Neural cell (in vitro differentiated cells): Measurements from ENCODE around the gene LMO1. TPM values are rescaled to one million over a fixed set of nuclear protein-coding genes. Genes with fewer than 3 reads are reported as not detected.

Experiments
- H2AFZ ChIP-seq: fragments of 200-600, 300-800 bp; sonication (generic), shearing (Covaris generic); 2 replicates; pipeline ENCODE4 v1.6.0; 2014; ENCODE audit warnings: low read depth, mild to moderate bottlenecking, antibody characterized with exemption, low read length, moderate library complexity
- H3F3A ChIP-seq: fragments of 200-600 bp; shearing (Covaris generic); 2 replicates; pipeline ENCODE4 v1.6.1; 2016; ENCODE audit warnings: mild to moderate bottlenecking, moderate library complexity, mixed read lengths, antibody characterized with exemption, low read length; ENCODE audit not compliant: insufficient read depth, poor library complexity, severe bottlenecking
- H3K27ac ChIP-seq: fragments of 200-600, 300-800 bp; sonication (generic), shearing (Covaris generic); 2 replicates; pipeline ENCODE4 v1.5.1; 2014; ENCODE audit warnings: mild to moderate bottlenecking, low read length, moderate library complexity
- H3K27me3 ChIP-seq: fragments of 300-800, 200-600 bp; sonication (generic), shearing (Covaris generic); 2 replicates; pipeline ENCODE4 v1.6.0; 2014; ENCODE audit warnings: mild to moderate bottlenecking, low read depth, low read length, moderate library complexity; ENCODE audit not compliant: insufficient read depth
- H3K36me3 ChIP-seq: fragments of 300-800, 200-600 bp; sonication (generic), shearing (Covaris generic); 2 replicates; pipeline ENCODE4 v1.5.1; 2014; ENCODE audit warnings: mild to moderate bottlenecking, antibody characterized with exemption, low read length, moderate library complexity; ENCODE audit not compliant: insufficient read depth
- H3K4me2 ChIP-seq: fragments of 300-800, 200-600 bp; sonication (generic), shearing (Covaris generic); 2 replicates; pipeline ENCODE4 v1.6.0; 2014; ENCODE audit warnings: mild to moderate bottlenecking, low read length
- H3K4me3 ChIP-seq: fragments of 300-800, 200-600 bp; sonication (generic), shearing (Covaris generic); 2 replicates; pipeline ENCODE4 v1.5.1; 2014; ENCODE audit warnings: mild to moderate bottlenecking, low read length, moderate library complexity
- H3K79me2 ChIP-seq: fragments of 200-600 bp; shearing (Covaris generic); replicated peaks from 2 replicates; pipeline ENCODE4 v1.6.0; 2014; ENCODE audit warnings: mild to moderate bottlenecking, low read length, moderate library complexity; ENCODE audit not compliant: insufficient read depth
- H3K9ac ChIP-seq: fragments of 300-800, 200-600 bp; sonication (generic), shearing (Covaris generic); 2 replicates; pipeline ENCODE4 v1.6.1; 2016; ENCODE audit warnings: mild to moderate bottlenecking, low read length, mixed read lengths
- H3K9me2 ChIP-seq: fragments of 200-600 bp; shearing (Covaris generic); 2 replicates; pipeline ENCODE4 v1.6.1; 2016; ENCODE audit warnings: mild to moderate bottlenecking, low read length, mixed read lengths; ENCODE audit not compliant: insufficient read depth
- H3K9me3 ChIP-seq: fragments of 200-600, 300-800 bp; sonication (generic), shearing (Covaris generic); 2 replicates; pipeline ENCODE4 v1.6.1; 2016; ENCODE audit warnings: mild to moderate bottlenecking, mixed run types, low read length, moderate library complexity, mixed read lengths
- H4K20me1 ChIP-seq: fragments of 200-600 bp; shearing (Covaris generic); 2 replicates; pipeline ENCODE4 v1.6.1; 2016; ENCODE audit warnings: mild to moderate bottlenecking, mixed run types; ENCODE audit not compliant: insufficient read depth
- EP300 ChIP-seq: fragments of 450-650 bp; conservative IDR thresholded peaks from 2 replicates; pipeline ENCODE4 v1.6.1; 2014; ENCODE audit warnings: antibody characterized with exemption, mild to moderate bottlenecking, moderate library complexity; ENCODE audit not compliant: poor library complexity, severe bottlenecking
- EZH2 ChIP-seq: fragments of 200-600, 300-800 bp; shearing (Covaris generic), sonication (generic); IDR thresholded peaks from 2 replicates; pipeline ENCODE4 v1.6.1; 2014; ENCODE audit warnings: antibody characterized with exemption, low read length, borderline replicate concordance, mild to moderate bottlenecking; ENCODE audit not compliant: insufficient read depth, poor library complexity, severe bottlenecking
- MXI1 ChIP-seq: fragments of 450-650 bp; conservative IDR thresholded peaks from 2 replicates; pipeline ENCODE4 v1.6.1; 2014; ENCODE audit warnings: antibody characterized with exemption, mild to moderate bottlenecking; ENCODE audit not compliant: poor library complexity, severe bottlenecking
- POLR2AphosphoS5 ChIP-seq: IDR thresholded peaks from 2 replicates; pipeline ENCODE4 v1.6.1; 2012
- RAD21 ChIP-seq: fragments of 450-650 bp; conservative IDR thresholded peaks from 2 replicates; pipeline ENCODE4 v1.6.1; 2014; ENCODE audit warnings: antibody characterized with exemption, mild to moderate bottlenecking, moderate library complexity
- REST ChIP-seq: IDR thresholded peaks from 2 replicates; pipeline ENCODE4 v1.6.1; 2012; ENCODE audit warnings: borderline replicate concordance
- SMC3 ChIP-seq: fragments of 450-650 bp; conservative IDR thresholded peaks from 2 replicates; pipeline ENCODE4 v1.6.1; 2014; ENCODE audit warnings: antibody characterized with exemption, mild to moderate bottlenecking, moderate library complexity; ENCODE audit not compliant: poor library complexity
- TAF1 ChIP-seq: IDR thresholded peaks from 2 replicates; pipeline ENCODE4 v1.6.1; 2012; ENCODE audit warnings: low read depth
- polyA plus RNA-seq: library from polyadenylated mRNA; depleted of rRNA; stranded (reverse); fragments of >200 nt; gene quantifications from 2 replicates; pipeline ENCODE4 v1.2.3, GENCODE V29; 2014
- TF ChIP-seq, protein P1 (sequence below): fragments of 450-650 bp; IDR thresholded peaks from 2 replicates; pipeline ENCODE4 v1.5.1; 2014; ENCODE audit warnings: antibody characterized with exemption, mild to moderate bottlenecking, moderate library complexity; ENCODE audit not compliant: poor library complexity, severe bottlenecking

LMO1 gene
- polyA plus RNA-seq, 1 donor from 2014 or later: 4.4 TPM

DNA sequence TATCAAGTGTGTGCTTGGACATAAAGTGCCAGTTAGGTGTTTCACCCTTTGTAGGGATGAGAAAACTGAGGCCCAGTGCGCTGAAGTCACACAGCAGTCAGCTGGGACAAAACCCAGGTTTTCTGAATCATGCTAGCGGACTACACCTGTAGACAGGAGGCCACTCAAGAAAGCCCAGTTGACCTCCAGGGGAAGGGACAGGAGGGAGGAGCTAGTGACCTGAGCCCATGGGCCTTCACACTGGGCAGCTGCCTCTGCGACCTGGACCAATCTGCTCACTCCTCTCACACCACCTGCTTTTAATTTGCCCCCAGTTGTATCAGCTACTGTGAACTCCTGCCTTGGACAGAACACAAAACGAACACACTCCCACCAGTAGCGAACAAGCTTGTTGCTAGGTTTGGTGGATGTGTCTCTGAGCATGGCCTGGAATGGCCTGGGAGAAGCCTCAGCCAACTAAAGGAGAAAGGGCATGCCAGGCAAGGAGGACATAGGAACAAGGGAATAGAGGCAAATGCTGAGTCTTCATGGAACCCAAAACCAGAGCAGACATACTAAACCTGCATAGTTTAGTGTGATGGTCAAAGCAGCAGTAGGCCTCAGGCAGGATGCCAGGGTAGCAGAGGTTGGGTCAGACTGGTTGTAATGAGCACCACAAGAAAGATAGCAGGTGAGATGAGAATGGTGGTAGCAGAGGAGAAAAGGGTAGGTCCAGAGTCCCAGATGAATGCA, 7.2 kb downstream of the LMO1 start:
- Histone ChIP-seq H3K4me3 (no peak overlapping the region), H3K79me2 (peaks cover 53% of the 10 kb centered on the region)

DNA sequence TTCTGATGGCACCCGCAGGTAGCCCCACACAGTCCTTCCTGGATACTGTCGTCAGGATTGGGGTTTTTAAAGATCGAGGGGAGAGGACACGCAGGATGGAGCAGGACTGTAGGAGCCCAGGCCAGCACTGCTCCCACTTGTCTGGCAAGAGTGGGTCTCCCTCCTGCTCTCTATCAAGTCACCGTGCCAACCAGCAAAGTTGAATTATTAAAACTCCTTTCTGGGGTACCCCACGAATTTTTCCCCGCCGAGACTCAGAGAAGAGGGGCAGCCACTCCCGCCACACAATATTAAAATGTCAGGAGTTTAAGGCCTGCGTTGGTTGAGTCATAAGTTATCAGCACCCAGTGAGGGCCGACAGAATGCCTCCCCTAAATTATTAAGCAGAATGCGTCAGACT, 10.1 kb downstream of the LMO1 start:
- no peak overlapping the region for H3K27ac ChIP-seq
- no peaks in the 10 kb centered on the region for H3K9me2 ChIP-seq
- H3K9me3 ChIP-seq: no peaks in the 10 kb centered on the region
- no peak overlapping the region for H3K9ac ChIP-seq
- no peak overlapping the region for H2AFZ ChIP-seq
- peaks cover 35% of the 10 kb centered on the region for H3K79me2 ChIP-seq
- H3K4me3 ChIP-seq: no peak overlapping the region
- no peak overlapping the region for H3K4me2 ChIP-seq
- no peaks in the 10 kb centered on the region for H3F3A ChIP-seq
- H4K20me1 ChIP-seq: no peaks in the 10 kb centered on the region
- H3K27me3 ChIP-seq: no peaks in the 10 kb centered on the region
- H3K36me3 ChIP-seq: no peaks in the 10 kb centered on the region
- TF ChIP-seq TAF1 (no peak), MXI1 (no peak), RAD21 (no peak), REST (no peak), EP300 (no peak), EZH2 (no peak), POLR2AphosphoS5 (no peak)

More for the DNA sequence above, 7.2 kb downstream of the LMO1 start:
- H3K27me3 ChIP-seq: no peaks in the 10 kb centered on the region
- no peaks in the 10 kb centered on the region for H3F3A ChIP-seq
- no peak overlapping the region for H3K4me2 ChIP-seq
- H3K27ac ChIP-seq: no peak overlapping the region
- TF ChIP-seq RAD21: no peak
- no peak for TF ChIP-seq REST
- TF ChIP-seq, protein P1, sequence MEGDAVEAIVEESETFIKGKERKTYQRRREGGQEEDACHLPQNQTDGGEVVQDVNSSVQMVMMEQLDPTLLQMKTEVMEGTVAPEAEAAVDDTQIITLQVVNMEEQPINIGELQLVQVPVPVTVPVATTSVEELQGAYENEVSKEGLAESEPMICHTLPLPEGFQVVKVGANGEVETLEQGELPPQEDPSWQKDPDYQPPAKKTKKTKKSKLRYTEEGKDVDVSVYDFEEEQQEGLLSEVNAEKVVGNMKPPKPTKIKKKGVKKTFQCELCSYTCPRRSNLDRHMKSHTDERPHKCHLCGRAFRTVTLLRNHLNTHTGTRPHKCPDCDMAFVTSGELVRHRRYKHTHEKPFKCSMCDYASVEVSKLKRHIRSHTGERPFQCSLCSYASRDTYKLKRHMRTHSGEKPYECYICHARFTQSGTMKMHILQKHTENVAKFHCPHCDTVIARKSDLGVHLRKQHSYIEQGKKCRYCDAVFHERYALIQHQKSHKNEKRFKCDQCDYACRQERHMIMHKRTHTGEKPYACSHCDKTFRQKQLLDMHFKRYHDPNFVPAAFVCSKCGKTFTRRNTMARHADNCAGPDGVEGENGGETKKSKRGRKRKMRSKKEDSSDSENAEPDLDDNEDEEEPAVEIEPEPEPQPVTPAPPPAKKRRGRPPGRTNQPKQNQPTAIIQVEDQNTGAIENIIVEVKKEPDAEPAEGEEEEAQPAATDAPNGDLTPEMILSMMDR: no peak
- TF ChIP-seq SMC3: no peak
- TF ChIP-seq EP300: no peak
- no peak for TF ChIP-seq POLR2AphosphoS5
- TF ChIP-seq TAF1: no peak
- TF ChIP-seq MXI1: no peak
- TF ChIP-seq EZH2: no peak
- no peaks in the 10 kb centered on the region for H3K9me2 ChIP-seq
- H3K9me3 ChIP-seq: no peaks in the 10 kb centered on the region
- no peak overlapping the region for H2AFZ ChIP-seq
- H4K20me1 ChIP-seq: no peaks in the 10 kb centered on the region
- no peak overlapping the region for H3K9ac ChIP-seq
- no peaks in the 10 kb centered on the region for H3K36me3 ChIP-seq
